Cardiac fibroblast (primary cell): ENCODE data around the gene PSG1.
"Not testable (repeated sequence)": the region's sequence is repeated elsewhere in the genome, so short reads cannot be mapped to it uniquely, and the experiment has no call there.

Experiments used
- DNase-seq, 2 donors: peaks; one replicate each; pipeline versions ENCODE4 v3.0.0 to v3.0.0-alpha.2; 2010; ENCODE audit warnings: low read depth in 2 of 2
- H3K4me3 ChIP-seq, 2 donors: replicated peaks in 1 of 2; 1 replicate in 1 of 2; 2 replicates in 1 of 2; pipeline ENCODE4 v1.5.1; 2011; ENCODE audit warnings: low read depth in 2 of 2, low read length in 2 of 2, mild to moderate bottlenecking in 2 of 2, moderate library complexity in 1 of 2
- CTCF ChIP-seq: IDR thresholded peaks from one replicate; pipeline ENCODE4 v1.5.1; 2011; ENCODE audit warnings: low read depth, mild to moderate bottlenecking, low read length, inconsistent platforms

PSG1 gene

GRCh38 chr19:42872608-42873007 is 6.9 kb downstream of the PSG1 start:
- no peak overlapping the region for H3K4me3 ChIP-seq
- TF ChIP-seq CTCF: no peak
- no peak for DNase-seq

DNA sequence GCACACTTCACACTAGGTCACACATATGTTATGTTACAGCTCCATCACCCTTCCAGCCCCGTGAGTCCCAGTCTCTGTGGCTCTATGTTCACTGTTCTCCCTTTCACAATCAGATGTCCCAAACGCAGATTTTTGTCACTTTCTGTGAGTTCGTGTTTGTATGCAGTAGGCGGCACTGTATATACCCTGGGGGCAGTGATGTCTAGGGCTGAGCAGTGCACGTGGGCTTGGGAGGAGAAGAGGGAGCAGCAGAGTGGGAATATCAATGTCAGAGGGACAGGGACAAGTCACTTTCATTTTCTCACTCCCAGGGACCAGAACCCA is 22.0 kb downstream of the PSG1 start:
- TF ChIP-seq CTCF: no peak
- no peak for DNase-seq
- no peak overlapping the region for H3K4me3 ChIP-seq

GRCh38 chr19:42856866-42857543 is 22.5 kb downstream of the PSG1 start:
- DNase-seq: peak in 1 of 2 donors; percentile 43
- not testable (repeated sequence) for H3K4me3 ChIP-seq
- peak; percentile 71 for TF ChIP-seq CTCF

- H3K4me3 ChIP-seq, DNase-seq: not testable (repeated sequence)
Measured at GRCh38 chr19:42854745-42855144, 24.8 kb downstream of the PSG1 start.

GRCh38 chr19:42853231-42853630 is 26.3 kb downstream of the PSG1 start:
- DNase-seq, H3K4me3 ChIP-seq: not testable (repeated sequence)

DNA sequence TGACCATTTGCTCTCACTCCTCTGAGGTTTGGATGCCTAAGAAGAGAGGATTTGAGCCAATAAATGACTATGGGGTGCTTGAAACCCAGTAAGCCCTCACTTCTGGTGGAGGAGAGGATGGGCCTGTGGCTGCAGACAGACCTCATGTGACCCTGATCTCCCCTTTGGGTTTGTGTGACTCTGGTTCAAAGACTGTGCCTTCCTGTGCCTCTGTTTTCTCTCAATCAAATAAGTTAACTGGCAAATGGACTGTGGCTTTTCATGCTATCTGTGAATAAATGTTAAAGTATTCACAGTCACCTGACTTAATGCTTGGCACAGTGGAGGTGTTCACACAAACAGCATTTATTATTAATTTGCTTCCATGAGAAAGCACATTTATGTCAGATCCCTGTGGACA is 26.7 kb downstream of the PSG1 start:
- not testable (repeated sequence) for H3K4me3 ChIP-seq
- peak in 1 of 2 donors; percentile 3 for DNase-seq

- H3K4me3 ChIP-seq, DNase-seq: not testable (repeated sequence)
Measured at GRCh38 chr19:42851718-42852280, 27.7 kb downstream of the PSG1 start.

- TF ChIP-seq CTCF: no peak
- DNase-seq: peak; percentile 70 to 99
- no peak overlapping the region for H3K4me3 ChIP-seq
Measured at GRCh38 chr19:42850981-42851717, 28.4 kb downstream of the PSG1 start.

GRCh38 chr19:42846597-42846996 is 32.9 kb downstream of the PSG1 start:
- peak in 1 of 2 donors; percentile 36 for DNase-seq
- H3K4me3 ChIP-seq: no peak overlapping the region
- TF ChIP-seq CTCF: no peak

DNA sequence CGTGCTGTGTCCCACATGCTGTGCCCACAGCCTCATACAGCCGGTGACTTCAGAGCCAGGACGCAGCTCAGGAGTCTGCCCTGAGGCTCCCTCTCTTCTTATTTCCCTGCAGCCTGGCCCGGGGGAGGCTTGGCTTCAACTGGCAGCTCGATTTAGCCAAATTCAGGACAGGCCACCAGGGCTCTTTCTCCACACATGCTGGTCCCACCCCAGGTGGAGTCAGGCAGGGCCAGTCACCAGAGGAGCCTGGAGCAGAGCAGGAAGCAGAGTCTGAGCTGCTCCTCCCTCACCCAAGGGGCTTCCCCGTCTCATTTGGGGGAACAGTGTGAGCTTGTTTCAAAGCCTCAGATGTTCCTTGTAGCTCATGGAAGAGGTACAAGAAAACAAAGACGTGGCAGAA is 35.9 kb downstream of the PSG1 start:
- H3K4me3 ChIP-seq, DNase-seq: not testable (repeated sequence)

- H3K4me3 ChIP-seq: not testable (repeated sequence)
- DNase-seq: peak in 1 of 2 donors; percentile 30
Measured at GRCh38 chr19:42832746-42833442, 46.6 kb downstream of the PSG1 start.
